Omental fat pad (tissue), 4 donors: Measurements from ENCODE around the gene TOR1AIP1. TPM values are rescaled to one million over a fixed set of nuclear protein-coding genes. Genes with fewer than 3 reads are reported as not detected.

Source experiments
- ATAC-seq: fragments of 150-250 bp; one replicate; pipeline ENCODE4 v1.9.1; 2016; ENCODE audit warnings: mild to moderate bottlenecking, moderate library complexity; ENCODE audit not compliant: low FRiP score
- DNase-seq: peaks from one replicate; pipeline ENCODE4 v3.0.0-alpha.2; 2019; ENCODE audit warnings: low spot score
- CTCF ChIP-seq, 3 donors: fragments of 450-650 bp; IDR thresholded peaks; one replicate each; pipeline ENCODE4 v1.5.1; 2016 to 2017; ENCODE audit warnings: antibody characterized with exemption in 3 of 3, mild to moderate bottlenecking in 3 of 3, moderate library complexity in 2 of 3
- total RNA-seq, 4 donors: library from RNA; depleted of rRNA; stranded (reverse); fragments of >200 nt; gene quantifications; one replicate each; pipeline ENCODE4 v1.1.0, GENCODE V29; 2016

TOR1AIP1 gene
- total RNA-seq, 4 donors from 2014 or later = 57.3 to 88.4 (median 65.8) TPM

GRCh38 chr1:179883040-179883744 lies 1.1 kb downstream of the TOR1AIP1 start:
- peak; percentile 50 for ATAC-seq
- DNase-seq = no peak
- no peak for TF ChIP-seq CTCF (IDR thresholded peaks at IDR 0.05)

GRCh38 chr1:179883745-179884138 lies 1.7 kb downstream of the TOR1AIP1 start:
- ATAC-seq (no peak), DNase-seq (no peak)
- no peak for TF ChIP-seq CTCF (IDR thresholded peaks at IDR 0.05)

- no peak for DNase-seq
Observed at GRCh38 chr1:179888071-179888470, 6.0 kb downstream of the TOR1AIP1 start.

GRCh38 chr1:179889589-179889988 lies 7.5 kb downstream of the TOR1AIP1 start:
- DNase-seq (no peak), ATAC-seq (no peak)
- TF ChIP-seq CTCF (IDR thresholded peaks at IDR 0.05) = no peak

More at GRCh38 chr1:179888071-179888470, 6.0 kb downstream of the TOR1AIP1 start:
- ATAC-seq = no peak
- TF ChIP-seq CTCF (IDR thresholded peaks at IDR 0.05) = no peak

GRCh38 chr1:179910934-179911333 lies 28.8 kb downstream of the TOR1AIP1 start:
- ATAC-seq = no peak
- TF ChIP-seq CTCF (IDR thresholded peaks at IDR 0.05) = no peak
- DNase-seq = no peak

GRCh38 chr1:179911812-179912211 lies 29.7 kb downstream of the TOR1AIP1 start:
- no peak for TF ChIP-seq CTCF (IDR thresholded peaks at IDR 0.05)
- no peak for DNase-seq
- ATAC-seq = no peak
